Measurements from ENCODE around the gene XPNPEP3.
"Not testable (repeated sequence)": the region's sequence is repeated elsewhere in the genome, so short reads cannot be mapped to it uniquely, and the experiment has no call there.

The XPNPEP3 gene

GRCh38 chr22:40889116-40889515 lies 32.2 kb downstream of the XPNPEP3 start:
- Histone ChIP-seq H3K9ac (ENCODE audit: low read depth in 1 of 2, low read length in 2 of 2) (no peak overlapping the region), H3K4me1 (ENCODE audit: control insufficient read depth in 2 of 2, insufficient read depth in 2 of 2, low read length in 2 of 2) (no peaks in the 10 kb centered on the region), H3K36me3 (ENCODE audit: control insufficient read depth in 2 of 2, insufficient read depth in 2 of 2, low read length in 2 of 2) (peaks cover 11 to 29% of the 10 kb centered on the region in 2 donors), H3K9me3 (ENCODE audit: control insufficient read depth in 2 of 2, low read length in 2 of 2) (no peaks in the 10 kb centered on the region), H3K27me3 (ENCODE audit: control insufficient read depth in 2 of 2, insufficient read depth in 2 of 2, low read length in 2 of 2) (no peaks in the 10 kb centered on the region), H3K4me3 (ENCODE audit: low read length in 2 of 2) (no peak overlapping the region), H3K27ac (ENCODE audit: low read depth in 2 of 2, low read length in 2 of 2) (no peak overlapping the region)

GRCh38 chr22:40890881-40891280 lies 33.9 kb downstream of the XPNPEP3 start:
- Histone ChIP-seq H3K27ac (ENCODE audit: low read depth in 2 of 2, low read length in 2 of 2) (no peak overlapping the region), H3K4me1 (ENCODE audit: control insufficient read depth in 2 of 2, insufficient read depth in 2 of 2, low read length in 2 of 2) (no peaks in the 10 kb centered on the region), H3K36me3 (ENCODE audit: control insufficient read depth in 2 of 2, insufficient read depth in 2 of 2, low read length in 2 of 2) (peaks cover 7 to 26% of the 10 kb centered on the region in 2 donors), H3K4me3 (ENCODE audit: low read length in 2 of 2) (no peak overlapping the region), H3K9ac (ENCODE audit: low read depth in 1 of 2, low read length in 2 of 2) (no peak overlapping the region), H3K27me3 (ENCODE audit: control insufficient read depth in 2 of 2, insufficient read depth in 2 of 2, low read length in 2 of 2) (no peaks in the 10 kb centered on the region), H3K9me3 (ENCODE audit: control insufficient read depth in 2 of 2, low read length in 2 of 2) (no peaks in the 10 kb centered on the region)

- H3K27me3 ChIP-seq (ENCODE audit: control insufficient read depth in 2 of 2, insufficient read depth in 2 of 2, low read length in 2 of 2): no peaks in the 10 kb centered on the region
- H3K27ac ChIP-seq (ENCODE audit: low read depth in 2 of 2, low read length in 2 of 2): no peak overlapping the region
- no peaks in the 10 kb centered on the region for H3K4me1 ChIP-seq (ENCODE audit: control insufficient read depth in 2 of 2, insufficient read depth in 2 of 2, low read length in 2 of 2)
- no peak overlapping the region for H3K9ac ChIP-seq (ENCODE audit: low read depth in 1 of 2, low read length in 2 of 2)
- peaks cover 0 to 4% of the 10 kb centered on the region in 2 donors for H3K36me3 ChIP-seq (ENCODE audit: control insufficient read depth in 2 of 2, insufficient read depth in 2 of 2, low read length in 2 of 2)
- H3K4me3 ChIP-seq (ENCODE audit: low read length in 2 of 2): no peak overlapping the region
- H3K9me3 ChIP-seq (ENCODE audit: control insufficient read depth in 2 of 2, low read length in 2 of 2): no peaks in the 10 kb centered on the region
Measured at GRCh38 chr22:40894417-40894816, 37.5 kb downstream of the XPNPEP3 start.

- no peak overlapping the region for H3K9ac ChIP-seq (ENCODE audit: low read depth in 1 of 2, low read length in 2 of 2)
Measured at GRCh38 chr22:40898850-40899357, 42.0 kb downstream of the XPNPEP3 start.

GRCh38 chr22:40904101-40904500 lies 47.2 kb downstream of the XPNPEP3 start:
- Histone ChIP-seq H3K4me3 (ENCODE audit: low read length in 2 of 2) (no peak overlapping the region), H3K27ac (ENCODE audit: low read depth in 2 of 2, low read length in 2 of 2) (no peak overlapping the region), H3K27me3 (ENCODE audit: control insufficient read depth in 2 of 2, insufficient read depth in 2 of 2, low read length in 2 of 2) (no peaks in the 10 kb centered on the region), H3K36me3 (ENCODE audit: control insufficient read depth in 2 of 2, insufficient read depth in 2 of 2, low read length in 2 of 2) (peaks cover 4% of the 10 kb centered on the region in 2 donors), H3K4me1 (ENCODE audit: control insufficient read depth in 2 of 2, insufficient read depth in 2 of 2, low read length in 2 of 2) (no peaks in the 10 kb centered on the region), H3K9me3 (ENCODE audit: control insufficient read depth in 2 of 2, low read length in 2 of 2) (no peaks in the 10 kb centered on the region), H3K9ac (ENCODE audit: low read depth in 1 of 2, low read length in 2 of 2) (no peak overlapping the region)

More at GRCh38 chr22:40898850-40899357, 42.0 kb downstream of the XPNPEP3 start:
- no peaks in the 10 kb centered on the region for H3K9me3 ChIP-seq (ENCODE audit: control insufficient read depth in 2 of 2, low read length in 2 of 2)
- H3K4me1 ChIP-seq (ENCODE audit: control insufficient read depth in 2 of 2, insufficient read depth in 2 of 2, low read length in 2 of 2): no peaks in the 10 kb centered on the region
- H3K27me3 ChIP-seq (ENCODE audit: control insufficient read depth in 2 of 2, insufficient read depth in 2 of 2, low read length in 2 of 2): no peaks in the 10 kb centered on the region
- no peak overlapping the region for H3K27ac ChIP-seq (ENCODE audit: low read depth in 2 of 2, low read length in 2 of 2)
- no peak overlapping the region for H3K4me3 ChIP-seq (ENCODE audit: low read length in 2 of 2)
- H3K36me3 ChIP-seq (ENCODE audit: control insufficient read depth in 2 of 2, insufficient read depth in 2 of 2, low read length in 2 of 2): no peaks in the 10 kb centered on the region

- H3K36me3 ChIP-seq (ENCODE audit: control insufficient read depth in 2 of 2, insufficient read depth in 2 of 2, low read length in 2 of 2): peaks cover 10 to 11% of the 10 kb centered on the region in 2 donors
- H3K4me3 ChIP-seq (ENCODE audit: low read length in 2 of 2): no peak overlapping the region
- no peaks in the 10 kb centered on the region for H3K9me3 ChIP-seq (ENCODE audit: control insufficient read depth in 2 of 2, low read length in 2 of 2)
- H3K4me1 ChIP-seq (ENCODE audit: control insufficient read depth in 2 of 2, insufficient read depth in 2 of 2, low read length in 2 of 2): no peaks in the 10 kb centered on the region
- no peaks in the 10 kb centered on the region for H3K27me3 ChIP-seq (ENCODE audit: control insufficient read depth in 2 of 2, insufficient read depth in 2 of 2, low read length in 2 of 2)
- no peak overlapping the region for H3K9ac ChIP-seq (ENCODE audit: low read depth in 1 of 2, low read length in 2 of 2)
- no peak overlapping the region for H3K27ac ChIP-seq (ENCODE audit: low read depth in 2 of 2, low read length in 2 of 2)
Measured at GRCh38 chr22:40908895-40909294, 51.9 kb downstream of the XPNPEP3 start.

- Histone ChIP-seq H3K27me3 (ENCODE audit: control insufficient read depth in 2 of 2, insufficient read depth in 2 of 2, low read length in 2 of 2) (no peaks in the 10 kb centered on the region), H3K27ac (ENCODE audit: low read depth in 2 of 2, low read length in 2 of 2) (no peak overlapping the region), H3K9me3 (ENCODE audit: control insufficient read depth in 2 of 2, low read length in 2 of 2) (no peaks in the 10 kb centered on the region), H3K4me3 (ENCODE audit: low read length in 2 of 2) (no peak overlapping the region), H3K4me1 (ENCODE audit: control insufficient read depth in 2 of 2, insufficient read depth in 2 of 2, low read length in 2 of 2) (no peaks in the 10 kb centered on the region), H3K9ac (ENCODE audit: low read depth in 1 of 2, low read length in 2 of 2) (no peak overlapping the region), H3K36me3 (ENCODE audit: control insufficient read depth in 2 of 2, insufficient read depth in 2 of 2, low read length in 2 of 2) (peaks cover 14 to 15% of the 10 kb centered on the region in 2 donors)
Measured at GRCh38 chr22:40911772-40912171, 54.8 kb downstream of the XPNPEP3 start.

GRCh38 chr22:40912987-40913386 lies 56.0 kb downstream of the XPNPEP3 start:
- not testable (repeated sequence) for H3K9me3 ChIP-seq (ENCODE audit: control insufficient read depth in 2 of 2, low read length in 2 of 2); H3K9ac ChIP-seq (ENCODE audit: low read depth in 1 of 2, low read length in 2 of 2); H3K4me3 ChIP-seq (ENCODE audit: low read length in 2 of 2); H3K27ac ChIP-seq (ENCODE audit: low read depth in 2 of 2, low read length in 2 of 2); H3K27me3 ChIP-seq (ENCODE audit: control insufficient read depth in 2 of 2, insufficient read depth in 2 of 2, low read length in 2 of 2); H3K4me1 ChIP-seq (ENCODE audit: control insufficient read depth in 2 of 2, insufficient read depth in 2 of 2, low read length in 2 of 2)
- H3K36me3 ChIP-seq (ENCODE audit: control insufficient read depth in 2 of 2, insufficient read depth in 2 of 2, low read length in 2 of 2): peaks cover 12 to 15% of the 10 kb centered on the region in 2 donors

GRCh38 chr22:40919446-40919845 lies 62.5 kb downstream of the XPNPEP3 start:
- Histone ChIP-seq H3K36me3 (ENCODE audit: control insufficient read depth in 2 of 2, insufficient read depth in 2 of 2, low read length in 2 of 2) (peaks cover 4 to 14% of the 10 kb centered on the region in 2 donors), H3K4me1 (ENCODE audit: control insufficient read depth in 2 of 2, insufficient read depth in 2 of 2, low read length in 2 of 2) (no peaks in the 10 kb centered on the region), H3K27ac (ENCODE audit: low read depth in 2 of 2, low read length in 2 of 2) (no peak overlapping the region), H3K4me3 (ENCODE audit: low read length in 2 of 2) (no peak overlapping the region), H3K9me3 (ENCODE audit: control insufficient read depth in 2 of 2, low read length in 2 of 2) (no peaks in the 10 kb centered on the region), H3K9ac (ENCODE audit: low read depth in 1 of 2, low read length in 2 of 2) (no peak overlapping the region), H3K27me3 (ENCODE audit: control insufficient read depth in 2 of 2, insufficient read depth in 2 of 2, low read length in 2 of 2) (no peaks in the 10 kb centered on the region)

GRCh38 chr22:40920526-40920925 lies 63.6 kb downstream of the XPNPEP3 start:
- H3K4me1 ChIP-seq (ENCODE audit: control insufficient read depth in 2 of 2, insufficient read depth in 2 of 2, low read length in 2 of 2): no peaks in the 10 kb centered on the region
- no peaks in the 10 kb centered on the region for H3K27me3 ChIP-seq (ENCODE audit: control insufficient read depth in 2 of 2, insufficient read depth in 2 of 2, low read length in 2 of 2)
- no peak overlapping the region for H3K27ac ChIP-seq (ENCODE audit: low read depth in 2 of 2, low read length in 2 of 2)
- no peak overlapping the region for H3K4me3 ChIP-seq (ENCODE audit: low read length in 2 of 2)
- H3K9me3 ChIP-seq (ENCODE audit: control insufficient read depth in 2 of 2, low read length in 2 of 2): no peaks in the 10 kb centered on the region
- no peak overlapping the region for H3K9ac ChIP-seq (ENCODE audit: low read depth in 1 of 2, low read length in 2 of 2)
- H3K36me3 ChIP-seq (ENCODE audit: control insufficient read depth in 2 of 2, insufficient read depth in 2 of 2, low read length in 2 of 2): peaks cover 7 to 19% of the 10 kb centered on the region in 2 donors

Data from mucosa of rectum (tissue), 2 donors.